ENCODE measurements around the gene HELB. TPM values are rescaled to one million over a fixed set of nuclear protein-coding genes. Genes with fewer than 3 reads are reported as not detected.

The HELB gene
- total RNA-seq, 1 donor: 1.7 TPM

DNA sequence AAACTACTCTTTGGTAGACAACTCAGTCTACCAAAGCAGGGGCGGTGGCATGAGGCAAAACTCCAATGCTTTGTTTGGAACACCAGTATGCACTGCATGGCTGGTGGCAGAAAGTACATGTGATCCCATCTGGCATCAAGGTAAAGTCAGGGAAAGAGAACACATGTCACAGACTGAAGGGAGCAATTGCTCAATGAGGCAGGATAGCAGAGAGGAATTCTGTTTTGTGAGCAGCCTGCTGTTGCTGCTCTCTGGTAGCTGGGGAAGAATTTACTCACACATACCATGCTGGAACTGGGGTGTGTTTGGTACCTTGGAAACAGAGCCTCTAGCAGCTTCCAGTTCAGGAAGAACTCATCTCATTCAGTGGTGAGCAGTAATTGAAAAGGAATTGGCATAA is 84.8 kb downstream of the HELB start:
- TF ChIP-seq, protein P1, sequence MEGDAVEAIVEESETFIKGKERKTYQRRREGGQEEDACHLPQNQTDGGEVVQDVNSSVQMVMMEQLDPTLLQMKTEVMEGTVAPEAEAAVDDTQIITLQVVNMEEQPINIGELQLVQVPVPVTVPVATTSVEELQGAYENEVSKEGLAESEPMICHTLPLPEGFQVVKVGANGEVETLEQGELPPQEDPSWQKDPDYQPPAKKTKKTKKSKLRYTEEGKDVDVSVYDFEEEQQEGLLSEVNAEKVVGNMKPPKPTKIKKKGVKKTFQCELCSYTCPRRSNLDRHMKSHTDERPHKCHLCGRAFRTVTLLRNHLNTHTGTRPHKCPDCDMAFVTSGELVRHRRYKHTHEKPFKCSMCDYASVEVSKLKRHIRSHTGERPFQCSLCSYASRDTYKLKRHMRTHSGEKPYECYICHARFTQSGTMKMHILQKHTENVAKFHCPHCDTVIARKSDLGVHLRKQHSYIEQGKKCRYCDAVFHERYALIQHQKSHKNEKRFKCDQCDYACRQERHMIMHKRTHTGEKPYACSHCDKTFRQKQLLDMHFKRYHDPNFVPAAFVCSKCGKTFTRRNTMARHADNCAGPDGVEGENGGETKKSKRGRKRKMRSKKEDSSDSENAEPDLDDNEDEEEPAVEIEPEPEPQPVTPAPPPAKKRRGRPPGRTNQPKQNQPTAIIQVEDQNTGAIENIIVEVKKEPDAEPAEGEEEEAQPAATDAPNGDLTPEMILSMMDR (IDR thresholded peaks at IDR 0.05; ENCODE audit: insufficient read depth, low read depth, low read length): no peak
- DNase-seq (ENCODE audit: low read depth): no peak
- H3K4me3 ChIP-seq (ENCODE audit: low read depth, low read length): no peak overlapping the region

Other genes starting within 250 kb of the HELB start
- 3.9 and 5.6 TPM in 2 replicates for gene LLPH, start 171.7 kb upstream of the HELB start, total RNA-seq
- gene TMBIM4, start 132.5 kb upstream of the HELB start, total RNA-seq: 80.5 and 175 TPM in 2 replicates
- 2.6 and 3.0 TPM in 2 replicates for gene IRAK3, start 113.3 kb upstream of the HELB start, total RNA-seq